ENCODE data around the gene SPA17.
A peak's percentile ranks its signal among the peaks of the same experiment; 100 is the strongest.

Gene SPA17

GRCh38 chr11:124674168-124674517 is 439 bp downstream of the SPA17 start:
- Mint-ChIP-seq H3K4me1 (ENCODE audit: low read depth) (peaks cover 36% of the 10 kb centered on the region), H3K9me3 (no peaks in the 10 kb centered on the region), H3K36me3 (ENCODE audit: low read depth) (no peaks in the 10 kb centered on the region), H3K27me3 (no peaks in the 10 kb centered on the region), H3K4me3 (peak overlapping the region; percentile 86), H3K27ac (peak overlapping the region; percentile 93)
- intact Hi-C loops (cut with micrococcal nuclease): loop anchor here (5.0 kb wide), 2 partner anchors 73 to 278 kb away; partner anchors contain the start of gene CCDC15

GRCh38 chr11:124674571-124674970 is 867 bp downstream of the SPA17 start:
- no peaks in the 10 kb centered on the region for H3K9me3 Mint-ChIP-seq
- peak overlapping the region; percentile 86 for H3K4me3 Mint-ChIP-seq
- H3K4me1 Mint-ChIP-seq (ENCODE audit: low read depth): peaks cover 36% of the 10 kb centered on the region
- H3K27ac Mint-ChIP-seq: peak overlapping the region; percentile 93
- intact Hi-C loops (cut with micrococcal nuclease): loop anchor here (5.0 kb wide), 2 partner anchors 73 to 278 kb away; partner anchors contain the start of gene CCDC15
- H3K36me3 Mint-ChIP-seq (ENCODE audit: low read depth): no peaks in the 10 kb centered on the region
- no peaks in the 10 kb centered on the region for H3K27me3 Mint-ChIP-seq

- Mint-ChIP-seq H3K4me1 (ENCODE audit: low read depth) (peaks cover 29% of the 10 kb centered on the region), H3K27ac (no peak overlapping the region)
- intact Hi-C loops (cut with micrococcal nuclease): no loop called here
Measured at GRCh38 chr11:124676386-124676785, 2.7 kb downstream of the SPA17 start.

GRCh38 chr11:124678416-124678815 is 4.7 kb downstream of the SPA17 start:
- Mint-ChIP-seq H3K27ac (no peak overlapping the region), H3K27me3 (no peaks in the 10 kb centered on the region), H3K9me3 (peaks cover 15% of the 10 kb centered on the region), H3K4me3 (no peak overlapping the region), H3K4me1 (ENCODE audit: low read depth) (peaks cover 14% of the 10 kb centered on the region), H3K36me3 (ENCODE audit: low read depth) (peaks cover 12% of the 10 kb centered on the region)
- intact Hi-C loops (cut with micrococcal nuclease): no loop called here

More at GRCh38 chr11:124676386-124676785, 2.7 kb downstream of the SPA17 start:
- H3K4me3 Mint-ChIP-seq: no peak overlapping the region
- H3K9me3 Mint-ChIP-seq: no peaks in the 10 kb centered on the region
- no peaks in the 10 kb centered on the region for H3K27me3 Mint-ChIP-seq
- H3K36me3 Mint-ChIP-seq (ENCODE audit: low read depth): no peaks in the 10 kb centered on the region

GRCh38 chr11:124681421-124681820 is 7.7 kb downstream of the SPA17 start:
- Mint-ChIP-seq H3K4me3 (no peak overlapping the region), H3K36me3 (ENCODE audit: low read depth) (peaks cover 12% of the 10 kb centered on the region), H3K4me1 (ENCODE audit: low read depth) (peaks cover 3% of the 10 kb centered on the region), H3K9me3 (peaks cover 27% of the 10 kb centered on the region), H3K27me3 (no peaks in the 10 kb centered on the region), H3K27ac (no peak overlapping the region)
- intact Hi-C loops (cut with micrococcal nuclease): no loop called here

GRCh38 chr11:124682443-124682842 is 8.7 kb downstream of the SPA17 start:
- H3K4me3 Mint-ChIP-seq: no peak overlapping the region
- no peaks in the 10 kb centered on the region for H3K4me1 Mint-ChIP-seq (ENCODE audit: low read depth)
- no peak overlapping the region for H3K27ac Mint-ChIP-seq
- peaks cover 12% of the 10 kb centered on the region for H3K36me3 Mint-ChIP-seq (ENCODE audit: low read depth)
- intact Hi-C loops (cut with micrococcal nuclease): no loop called here
- H3K27me3 Mint-ChIP-seq: no peaks in the 10 kb centered on the region
- H3K9me3 Mint-ChIP-seq: peaks cover 37% of the 10 kb centered on the region

- intact Hi-C loops (cut with micrococcal nuclease): no loop called here
- Mint-ChIP-seq H3K9me3 (no peaks in the 10 kb centered on the region), H3K36me3 (ENCODE audit: low read depth) (no peaks in the 10 kb centered on the region), H3K27ac (no peak overlapping the region), H3K4me3 (no peak overlapping the region), H3K4me1 (ENCODE audit: low read depth) (no peaks in the 10 kb centered on the region), H3K27me3 (no peaks in the 10 kb centered on the region)
Measured at GRCh38 chr11:124693142-124693541, 19.4 kb downstream of the SPA17 start.

- Mint-ChIP-seq H3K4me3 (no peak overlapping the region), H3K4me1 (ENCODE audit: low read depth) (peaks cover 5% of the 10 kb centered on the region), H3K9me3 (peaks cover 9% of the 10 kb centered on the region)
Measured at GRCh38 chr11:124699547-124699946, 25.8 kb downstream of the SPA17 start.

GRCh38 chr11:124700028-124700427 is 26.3 kb downstream of the SPA17 start:
- H3K36me3 Mint-ChIP-seq (ENCODE audit: low read depth): no peaks in the 10 kb centered on the region
- no peak overlapping the region for H3K27ac Mint-ChIP-seq
- H3K9me3 Mint-ChIP-seq: peaks cover 9% of the 10 kb centered on the region
- no peak overlapping the region for H3K4me3 Mint-ChIP-seq
- intact Hi-C loops (cut with micrococcal nuclease): no loop called here
- no peaks in the 10 kb centered on the region for H3K27me3 Mint-ChIP-seq
- peaks cover 5% of the 10 kb centered on the region for H3K4me1 Mint-ChIP-seq (ENCODE audit: low read depth)

More at GRCh38 chr11:124699547-124699946, 25.8 kb downstream of the SPA17 start:
- H3K27me3 Mint-ChIP-seq: no peaks in the 10 kb centered on the region
- intact Hi-C loops (cut with micrococcal nuclease): no loop called here
- no peaks in the 10 kb centered on the region for H3K36me3 Mint-ChIP-seq (ENCODE audit: low read depth)
- no peak overlapping the region for H3K27ac Mint-ChIP-seq

GRCh38 chr11:124707829-124708228 is 34.1 kb downstream of the SPA17 start:
- Mint-ChIP-seq H3K9me3 (no peaks in the 10 kb centered on the region), H3K27me3 (no peaks in the 10 kb centered on the region), H3K27ac (no peak overlapping the region), H3K4me1 (ENCODE audit: low read depth) (no peaks in the 10 kb centered on the region), H3K4me3 (no peak overlapping the region), H3K36me3 (ENCODE audit: low read depth) (no peaks in the 10 kb centered on the region)
- intact Hi-C loops (cut with micrococcal nuclease): no loop called here

- intact Hi-C loops (cut with micrococcal nuclease): no loop called here
- H3K4me1 Mint-ChIP-seq (ENCODE audit: low read depth): peaks cover under 1% of the 10 kb centered on the region
Measured at GRCh38 chr11:124712392-124712791, 38.7 kb downstream of the SPA17 start.

GRCh38 chr11:124716591-124716990 is 42.9 kb downstream of the SPA17 start:
- intact Hi-C loops (cut with micrococcal nuclease): no loop called here
- Mint-ChIP-seq H3K4me3 (no peak overlapping the region), H3K4me1 (ENCODE audit: low read depth) (peaks cover 21% of the 10 kb centered on the region), H3K27ac (no peak overlapping the region), H3K36me3 (ENCODE audit: low read depth) (no peaks in the 10 kb centered on the region), H3K9me3 (no peaks in the 10 kb centered on the region), H3K27me3 (peaks cover 42% of the 10 kb centered on the region)

More at GRCh38 chr11:124712392-124712791, 38.7 kb downstream of the SPA17 start:
- H3K27ac Mint-ChIP-seq: no peak overlapping the region
- H3K27me3 Mint-ChIP-seq: peaks cover 12% of the 10 kb centered on the region
- H3K9me3 Mint-ChIP-seq: no peaks in the 10 kb centered on the region
- H3K36me3 Mint-ChIP-seq (ENCODE audit: low read depth): no peaks in the 10 kb centered on the region
- H3K4me3 Mint-ChIP-seq: no peak overlapping the region

- Mint-ChIP-seq H3K4me3 (no peak overlapping the region), H3K9me3 (no peaks in the 10 kb centered on the region), H3K27me3 (peaks cover 50% of the 10 kb centered on the region), H3K27ac (no peak overlapping the region), H3K4me1 (ENCODE audit: low read depth) (peaks cover 27% of the 10 kb centered on the region), H3K36me3 (ENCODE audit: low read depth) (no peaks in the 10 kb centered on the region)
- intact Hi-C loops (cut with micrococcal nuclease): no loop called here
Measured at GRCh38 chr11:124717421-124717785, 43.7 kb downstream of the SPA17 start.

GRCh38 chr11:124717786-124718651 is 44.3 kb downstream of the SPA17 start:
- Mint-ChIP-seq H3K9me3 (no peaks in the 10 kb centered on the region), H3K27me3 (peaks cover 56% of the 10 kb centered on the region), H3K27ac (no peak overlapping the region), H3K4me1 (ENCODE audit: low read depth) (peaks cover 30% of the 10 kb centered on the region), H3K4me3 (peak overlapping the region; percentile 74), H3K36me3 (ENCODE audit: low read depth) (no peaks in the 10 kb centered on the region)
- intact Hi-C loops (cut with micrococcal nuclease): no loop called here
